ENCODE data around the gene DNAJB2.
A peak's percentile ranks its signal among the peaks of the same experiment; 100 is the strongest.
"Not testable (repeated sequence)": the region's sequence is repeated elsewhere in the genome, so short reads cannot be mapped to it uniquely, and the experiment has no call there.

DNAJB2 gene

DNA sequence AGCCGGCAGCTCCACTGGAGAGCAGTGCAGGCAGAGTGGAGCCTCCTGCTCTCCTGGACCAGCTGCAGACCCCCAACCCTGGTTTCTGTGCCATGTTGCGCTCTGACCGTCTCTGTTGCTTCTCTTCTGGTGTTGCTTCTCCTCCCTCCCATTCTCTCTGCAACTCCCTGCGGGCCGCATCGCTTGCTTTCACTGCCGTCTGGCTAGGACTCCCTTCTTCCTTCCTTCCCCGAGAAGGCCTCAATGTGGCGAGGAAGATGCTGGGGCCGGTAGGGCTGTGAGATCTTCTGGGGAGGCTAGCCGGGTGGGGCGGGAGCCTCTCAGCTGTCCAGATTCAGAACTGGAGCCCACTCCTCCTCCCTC lies 6.2 kb downstream of the DNAJB2 start:
- no peak for DNase-seq (ENCODE audit: low read depth)

- DNase-seq (ENCODE audit: low read depth): no peak
These were observed 6.8 kb downstream of the DNAJB2 start for GRCh38 chr2:219285894-219286425.

DNA sequence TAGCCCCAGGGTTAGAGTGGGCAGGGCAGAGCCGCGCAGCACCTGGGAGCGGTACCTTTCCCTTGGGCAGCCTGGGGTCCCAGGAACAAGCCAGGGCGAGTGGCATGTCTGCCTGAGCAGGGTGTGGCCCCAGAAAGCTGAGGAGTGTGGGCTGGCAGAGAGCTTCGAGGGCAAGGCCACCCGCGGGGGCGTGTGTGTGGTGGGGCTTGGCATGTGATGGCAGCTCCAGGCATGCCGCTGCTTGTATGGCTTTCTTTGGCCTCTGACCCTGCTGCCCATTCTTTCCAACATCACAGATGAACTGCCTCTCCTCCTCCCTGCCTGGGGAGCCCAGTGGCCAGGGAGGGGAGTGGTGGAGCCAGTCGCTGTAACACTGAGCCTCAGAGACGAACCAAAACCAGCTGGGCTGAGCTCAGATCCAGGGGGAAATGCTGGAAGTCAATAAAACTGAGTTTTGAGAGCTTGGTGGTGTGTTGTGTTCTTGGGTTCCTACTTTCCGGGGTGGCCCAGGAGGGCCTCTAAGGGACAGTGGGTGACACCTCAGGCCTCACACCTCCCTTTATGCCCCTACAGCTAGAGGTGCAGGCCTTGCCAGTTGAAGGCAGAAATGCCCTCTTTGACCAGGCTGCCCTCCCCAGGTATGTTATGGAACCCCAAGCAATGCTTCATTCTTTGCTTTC lies 7.4 kb downstream of the DNAJB2 start:
- DNase-seq (ENCODE audit: low read depth): no peak

GRCh38 chr2:219287116-219287440 lies 7.9 kb downstream of the DNAJB2 start:
- DNase-seq (ENCODE audit: low read depth): not testable (repeated sequence)

- no peak for DNase-seq (ENCODE audit: low read depth)
These were observed 8.6 kb downstream of the DNAJB2 start for GRCh38 chr2:219287580-219288265.

- DNase-seq (ENCODE audit: low read depth): no peak
These were observed 10.0 kb downstream of the DNAJB2 start for GRCh38 chr2:219289195-219289536.

DNA sequence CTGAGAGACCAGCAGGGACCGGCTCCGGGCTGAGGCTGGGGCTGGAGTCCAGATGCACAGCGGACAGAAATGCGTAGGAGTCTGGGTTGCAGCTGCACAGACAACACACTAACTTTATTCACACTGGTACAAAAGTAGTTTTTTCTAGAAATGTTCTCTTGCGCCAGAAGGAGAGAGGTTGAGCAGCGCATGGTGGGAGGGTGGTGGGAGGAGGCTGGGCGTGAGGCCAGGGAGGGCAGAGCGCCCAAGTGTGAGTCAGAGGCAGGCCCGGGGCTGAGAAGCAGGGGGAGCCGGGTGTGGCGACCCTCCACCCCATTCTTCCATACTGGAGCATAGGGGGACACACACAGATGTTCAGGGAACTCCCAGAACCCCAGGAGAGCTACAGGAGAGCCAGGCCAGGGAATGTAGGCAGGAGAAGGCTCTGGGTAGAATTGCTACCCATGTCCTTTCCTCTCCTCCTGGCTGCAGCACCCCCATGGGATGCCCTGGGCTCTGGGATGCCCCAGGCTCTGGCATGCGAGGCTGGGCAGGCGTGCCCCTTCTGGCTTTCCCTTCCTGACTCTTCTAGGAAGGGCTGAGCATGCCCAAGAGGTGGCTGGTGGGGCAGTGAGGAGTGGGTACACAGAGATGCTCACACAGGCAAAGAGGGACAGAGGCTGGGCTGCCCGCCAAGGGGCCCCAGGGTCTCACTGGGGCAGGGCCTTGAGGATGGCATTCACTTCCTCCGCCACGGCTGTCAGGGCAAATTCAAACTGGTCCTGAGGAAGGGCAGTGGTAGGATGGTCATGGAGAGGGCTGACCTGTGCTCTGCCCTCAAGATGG lies 10.6 kb downstream of the DNAJB2 start:
- no peak for DNase-seq (ENCODE audit: low read depth)

- no peak for DNase-seq (ENCODE audit: low read depth)
These were observed 11.4 kb downstream of the DNAJB2 start for GRCh38 chr2:219290381-219291171.

- no peak for DNase-seq (ENCODE audit: low read depth)
These were observed 12.2 kb downstream of the DNAJB2 start for GRCh38 chr2:219291394-219291793.

DNA sequence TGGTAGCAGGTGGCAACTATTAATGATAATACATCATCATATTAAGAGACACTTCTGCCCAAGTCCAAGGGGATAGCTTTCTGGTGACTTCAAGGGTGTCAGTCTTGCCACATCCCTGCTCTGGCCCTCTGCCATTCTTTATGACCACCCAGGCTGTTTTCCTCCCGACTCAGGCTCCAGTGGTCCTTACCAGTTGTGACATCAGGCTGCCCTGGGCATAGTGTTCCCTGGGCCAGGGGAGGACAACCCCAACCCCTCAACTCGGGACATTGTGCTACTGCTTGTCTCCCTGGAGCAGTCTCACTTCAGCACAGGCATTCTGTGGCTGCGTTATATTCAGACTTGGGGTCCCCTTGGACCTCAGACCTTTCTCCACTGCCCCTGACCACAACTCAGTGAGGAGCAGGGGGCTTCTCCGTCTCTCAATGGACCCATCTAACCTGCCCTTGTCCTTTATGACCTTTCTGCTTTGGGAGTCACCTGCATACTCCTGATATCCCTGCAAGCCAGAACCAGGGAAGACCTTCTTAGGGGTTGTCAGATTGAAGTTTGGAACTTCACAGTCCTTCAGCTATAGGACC lies 12.8 kb downstream of the DNAJB2 start:
- no peak for DNase-seq (ENCODE audit: low read depth)

DNA sequence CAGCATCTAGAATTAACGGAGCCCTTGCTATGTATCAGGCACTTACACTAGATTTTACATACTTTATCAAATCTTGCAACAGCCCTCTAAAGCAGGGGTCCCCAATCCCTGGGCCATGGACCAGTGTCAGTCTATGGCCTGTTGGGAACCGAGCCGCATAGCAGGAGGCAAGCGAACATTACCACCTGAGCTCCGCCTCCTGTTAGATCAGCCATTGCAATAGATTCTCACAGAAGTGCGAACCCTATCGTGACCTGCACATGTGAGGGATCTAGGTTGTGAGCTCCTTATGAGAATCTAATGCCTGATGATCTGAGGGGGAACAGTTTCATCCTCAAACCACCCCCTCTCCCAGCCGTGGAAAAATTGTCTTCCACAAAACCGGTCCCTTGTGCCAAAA lies 13.4 kb downstream of the DNAJB2 start:
- no peak for DNase-seq (ENCODE audit: low read depth)

- DNase-seq (ENCODE audit: low read depth): no peak
These were observed 14.6 kb downstream of the DNAJB2 start for GRCh38 chr2:219293736-219294231.

DNA sequence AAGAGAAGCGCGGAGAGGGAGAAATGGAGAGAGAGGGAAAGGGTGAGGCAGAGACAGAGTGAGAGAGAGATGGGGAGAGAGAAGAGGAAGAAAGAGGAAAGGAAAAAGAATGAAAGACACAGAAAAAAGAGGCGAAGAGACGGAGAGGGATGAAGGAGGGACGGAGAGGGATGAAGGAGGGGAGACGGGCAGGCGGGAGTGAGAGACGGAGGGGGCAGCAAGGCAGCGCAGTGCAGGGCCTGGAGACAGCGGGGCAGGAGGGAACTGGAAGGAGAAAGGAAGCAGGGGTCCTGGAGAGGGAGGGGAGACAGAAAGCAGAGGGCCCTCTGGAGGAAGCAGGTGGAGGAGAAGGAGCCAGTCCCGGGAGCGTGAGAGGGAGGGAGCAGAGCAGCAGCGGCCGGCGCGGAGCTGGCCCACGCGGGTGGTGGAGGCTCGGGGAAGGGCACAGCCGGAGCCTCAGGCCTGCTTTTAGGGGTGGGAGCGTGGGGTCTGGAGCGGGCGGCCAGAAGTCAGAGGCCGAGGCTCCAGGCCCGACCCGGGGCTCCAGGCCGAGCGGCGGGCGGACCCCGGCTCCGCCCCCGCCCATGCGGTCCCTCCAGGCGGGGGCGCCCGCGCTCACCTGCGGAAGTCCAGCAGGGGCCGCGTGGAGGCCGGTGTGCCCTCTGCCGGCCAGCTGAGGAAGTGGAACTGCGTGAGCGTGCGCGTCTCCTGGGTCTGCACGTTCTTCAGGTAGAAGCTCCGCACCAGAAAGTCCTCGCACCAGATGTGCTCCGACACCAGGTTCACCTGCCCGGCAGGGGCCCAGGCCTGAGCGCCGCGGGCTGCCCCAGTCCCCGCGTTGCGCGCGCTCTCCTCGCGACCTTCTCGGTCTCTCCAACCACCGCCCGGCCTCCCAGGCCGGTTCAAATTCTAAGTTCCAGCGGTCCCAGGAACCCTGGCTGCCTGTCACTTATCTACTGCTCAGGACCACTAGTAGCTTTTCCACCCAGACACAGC lies 15.5 kb downstream of the DNAJB2 start:
- DNase-seq (ENCODE audit: low read depth): peak; percentile 70

GRCh38 chr2:219296142-219296541 lies 17.0 kb downstream of the DNAJB2 start:
- no peak for DNase-seq (ENCODE audit: low read depth)

- DNase-seq (ENCODE audit: low read depth): no peak
These were observed 17.6 kb downstream of the DNAJB2 start for GRCh38 chr2:219296631-219297391.

- DNase-seq (ENCODE audit: low read depth): no peak
These were observed 18.7 kb downstream of the DNAJB2 start for GRCh38 chr2:219297766-219298456.

- DNase-seq (ENCODE audit: low read depth): peak; percentile 86
These were observed 19.7 kb downstream of the DNAJB2 start for GRCh38 chr2:219298759-219299371.

DNA sequence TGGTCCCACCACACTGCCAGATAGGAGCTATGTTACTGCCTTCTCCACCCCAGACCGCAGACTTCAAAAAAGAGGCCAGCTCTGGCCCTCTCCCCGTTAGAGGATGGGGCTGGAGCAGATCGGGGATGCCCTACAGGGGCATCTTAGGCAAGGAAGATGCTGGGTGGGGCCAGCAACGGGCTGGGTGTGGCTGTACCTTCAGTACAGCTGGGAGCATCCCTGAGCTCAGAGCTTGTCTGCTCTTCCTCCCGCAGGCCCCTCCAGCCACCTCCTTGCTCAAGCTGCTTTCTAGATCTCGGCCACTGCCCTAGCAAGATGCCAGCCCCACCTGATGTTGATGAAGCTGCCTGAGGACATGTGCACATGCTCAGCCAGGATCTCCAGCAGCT lies 20.2 kb downstream of the DNAJB2 start:
- no peak for DNase-seq (ENCODE audit: low read depth)

GRCh38 chr2:219300022-219300421 lies 20.9 kb downstream of the DNAJB2 start:
- DNase-seq (ENCODE audit: low read depth): no peak

Measured in stimulated activated CD8-positive, alpha-beta memory T cell treated with anti-CD3 and anti-CD28 coated beads, Interleukin-15, amount 100 ng/mL, for 1 hour (primary cell).